GM21423 (cell line): ENCODE measurements around the gene TET2.

Experiments
- ATAC-seq: cut with Tn5 transposase; IDR thresholded peaks from one replicate; pipeline ENCODE4 v1.9.1; 2021; ENCODE audit warnings: mild to moderate bottlenecking, moderate library complexity; ENCODE audit not compliant: unreplicated experiment

Gene TET2

GRCh38 chr4:105140684-105141490, 5.8 kb upstream of the TET2 start:
- no peak for ATAC-seq

- no peak for ATAC-seq
These were observed 1.3 kb upstream of the TET2 start for GRCh38 chr4:105145156-105145902.

GRCh38 chr4:105145903-105146275, 787 bp upstream of the TET2 start:
- ATAC-seq = peak; percentile 21

- ATAC-seq = no peak
These were observed 408 bp downstream of the TET2 start for GRCh38 chr4:105147016-105147552.

DNA sequence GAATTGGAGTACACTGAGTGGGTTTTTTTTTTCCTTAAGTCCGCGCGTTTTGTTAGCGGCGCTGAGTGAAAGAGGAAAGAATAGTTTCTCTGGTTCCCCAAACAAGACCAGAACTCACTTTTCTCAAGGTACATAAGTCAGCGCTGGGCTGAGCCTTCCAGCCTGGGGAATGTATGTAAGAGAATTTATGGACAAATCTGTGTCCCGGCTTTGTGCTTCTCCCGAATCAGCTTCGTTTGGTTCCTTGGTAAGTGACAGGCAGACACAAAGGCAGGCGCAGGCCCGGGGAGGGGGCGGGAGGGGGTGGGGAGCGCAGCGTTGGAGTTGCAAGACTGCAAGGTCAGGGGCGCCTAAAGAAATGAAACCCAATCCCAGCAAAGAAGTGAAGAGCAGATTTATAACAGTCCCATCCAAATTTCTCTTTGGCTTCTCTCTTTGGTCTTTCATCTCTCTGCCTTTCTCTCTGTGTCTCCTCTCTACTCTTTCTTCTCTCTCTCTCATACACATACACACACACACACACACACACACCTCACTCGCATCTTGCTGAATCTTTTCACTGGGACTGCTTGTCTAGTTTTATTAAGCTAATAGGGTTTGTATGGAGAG, 981 bp downstream of the TET2 start:
- ATAC-seq = no peak

- ATAC-seq = no peak
These were observed 1.7 kb downstream of the TET2 start for GRCh38 chr4:105148356-105148755.

DNA sequence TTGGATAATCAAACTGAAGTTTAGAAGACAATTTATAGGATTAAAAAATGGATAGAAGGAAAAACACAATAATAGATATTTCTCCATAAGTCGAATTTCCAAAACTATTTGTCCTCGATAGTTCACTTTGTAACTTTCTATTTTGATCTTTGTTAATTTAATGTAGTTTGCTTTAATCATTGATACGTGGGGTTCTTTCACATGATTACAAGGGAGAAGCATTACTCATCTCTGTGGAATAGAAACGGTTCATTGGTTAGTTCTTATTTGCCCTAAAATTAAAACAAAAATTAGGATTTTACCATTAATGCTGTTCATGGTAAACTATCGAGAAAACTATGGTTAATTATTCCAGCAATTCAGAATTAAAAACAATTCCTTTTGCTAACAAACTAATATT, 2.1 kb downstream of the TET2 start:
- ATAC-seq = no peak

DNA sequence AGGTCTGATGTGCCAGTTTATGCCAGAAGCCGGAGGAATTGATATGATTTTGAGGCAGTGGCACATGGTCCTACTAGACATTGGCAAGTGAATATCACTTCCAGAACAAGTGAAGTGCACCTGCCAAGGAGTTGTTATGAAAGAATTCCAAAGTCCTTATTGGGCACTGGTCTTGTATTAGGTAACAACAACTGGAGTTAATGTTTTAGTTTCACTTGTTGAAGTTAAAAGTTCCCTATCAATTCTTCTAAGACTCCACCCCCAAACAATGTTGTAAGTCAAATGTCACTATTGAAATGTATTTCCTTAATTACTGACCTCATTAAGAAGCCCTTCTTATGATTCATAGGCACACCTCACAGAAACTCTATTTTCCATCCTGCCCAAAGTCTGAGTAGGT, 3.1 kb downstream of the TET2 start:
- no peak for ATAC-seq

GRCh38 chr4:105150503-105150902, 3.8 kb downstream of the TET2 start:
- no peak for ATAC-seq

DNA sequence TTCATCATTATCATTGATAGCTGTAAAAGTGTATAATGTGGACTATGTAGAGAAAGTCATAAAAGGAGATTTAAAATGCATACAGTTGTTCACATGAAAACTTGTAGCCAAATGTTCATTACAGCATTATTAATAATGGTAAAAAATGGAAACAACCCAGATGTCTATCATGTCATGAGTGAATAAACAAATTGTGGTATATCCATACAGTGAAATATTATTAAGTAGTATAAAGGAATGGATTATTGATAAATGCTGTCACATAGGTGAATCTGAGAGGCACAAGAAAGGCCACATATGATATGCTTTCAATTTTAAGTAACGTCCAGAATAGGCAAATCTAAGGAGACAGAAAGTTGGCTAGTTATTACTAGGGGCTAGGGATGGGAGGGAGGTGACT, 7.1 kb downstream of the TET2 start:
- ATAC-seq = no peak

DNA sequence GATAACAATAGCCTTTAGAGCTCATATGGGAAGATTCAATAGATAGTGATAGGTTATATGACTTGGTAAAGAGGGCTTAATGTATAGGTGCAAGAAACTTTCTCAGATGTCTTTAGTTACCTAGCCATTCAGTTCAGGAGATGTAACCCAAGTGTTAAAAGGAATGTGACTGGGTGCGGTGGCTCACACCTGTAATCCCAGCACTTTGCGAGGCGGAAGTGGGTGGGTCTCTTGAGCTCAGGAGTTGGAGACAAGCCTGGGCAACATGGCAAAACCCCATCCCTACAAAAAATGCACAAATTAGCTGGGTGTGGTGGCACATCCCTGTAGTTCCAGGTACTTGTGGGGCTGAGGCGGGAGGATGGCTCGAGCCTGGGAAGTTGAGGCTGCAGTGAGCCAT, 7.9 kb downstream of the TET2 start:
- no peak for ATAC-seq

- ATAC-seq = no peak
These were observed 8.8 kb downstream of the TET2 start for GRCh38 chr4:105155426-105155825.

DNA sequence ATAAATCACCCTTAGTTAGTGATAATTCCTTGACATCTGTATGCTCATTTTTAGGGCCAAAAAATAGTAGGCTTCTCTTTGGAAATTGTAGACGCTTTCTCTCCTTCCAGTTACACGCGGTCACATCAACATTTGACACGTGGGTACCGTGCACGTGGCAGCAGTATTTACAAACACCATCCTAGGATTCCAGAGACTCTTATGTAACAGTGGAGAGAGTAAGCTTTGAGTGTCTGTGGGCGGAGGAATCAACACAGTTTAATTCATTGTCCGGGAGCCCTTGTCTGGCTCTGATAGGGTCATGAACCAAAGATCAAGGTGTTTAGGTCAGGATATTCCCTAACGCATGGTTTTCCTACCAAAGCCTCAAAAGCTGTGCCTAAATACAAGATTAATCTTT, 12.2 kb downstream of the TET2 start:
- no peak for ATAC-seq

DNA sequence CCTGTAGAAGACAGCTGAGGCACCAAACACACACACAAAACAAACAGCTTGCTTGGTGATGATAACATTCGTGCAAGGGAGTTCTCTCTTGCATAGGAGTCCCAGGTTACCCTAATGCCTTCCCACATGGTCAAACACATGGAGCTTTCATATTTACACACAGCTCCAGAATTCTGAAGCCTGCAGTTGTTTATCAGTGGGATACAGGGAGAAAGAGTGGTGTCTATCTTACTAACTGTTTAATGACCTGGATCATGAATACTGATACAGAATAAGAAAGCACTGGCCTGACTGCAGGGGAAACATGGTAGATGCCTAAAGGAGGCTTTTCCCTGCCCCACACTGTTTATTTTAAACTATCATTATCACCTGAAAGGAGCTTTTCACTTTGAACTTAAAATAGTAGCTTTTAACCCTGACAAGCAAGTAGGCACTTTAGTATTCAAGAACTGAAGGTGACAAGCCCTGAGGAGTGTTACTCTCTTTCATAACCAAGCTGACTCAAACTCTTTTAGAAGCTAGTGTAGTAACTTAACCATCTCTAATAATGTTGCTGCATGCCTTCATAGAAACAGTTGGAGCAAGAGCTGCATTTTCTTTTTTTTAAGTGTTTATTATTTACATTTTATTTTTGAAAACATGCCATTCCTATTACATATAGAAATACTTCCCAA, 15.6 kb downstream of the TET2 start:
- ATAC-seq = no peak

DNA sequence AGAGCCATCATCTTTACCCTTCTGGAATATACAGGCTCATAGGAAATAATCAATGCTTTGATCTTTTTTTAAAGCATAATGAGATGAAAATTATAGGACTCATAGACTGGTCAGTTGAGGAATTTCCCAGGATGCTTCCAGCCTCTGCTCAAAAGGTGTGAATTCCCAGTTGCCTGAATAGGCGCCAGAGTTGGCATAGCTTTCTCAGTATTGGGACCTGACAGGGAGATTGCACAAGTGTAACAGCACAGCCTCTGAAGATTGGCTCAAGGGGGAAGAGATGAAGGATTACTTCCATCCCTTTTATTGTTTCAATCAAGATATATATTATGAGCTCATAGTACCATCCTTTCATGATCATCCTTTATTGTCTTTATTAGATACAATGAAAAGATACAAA, 17.9 kb downstream of the TET2 start:
- ATAC-seq = no peak

- no peak for ATAC-seq
These were observed 19.4 kb downstream of the TET2 start for GRCh38 chr4:105166066-105166465.

- no peak for ATAC-seq
These were observed 24.0 kb downstream of the TET2 start for GRCh38 chr4:105170711-105171110.

GRCh38 chr4:105171912-105172311, 25.2 kb downstream of the TET2 start:
- no peak for ATAC-seq

- no peak for ATAC-seq
These were observed 27.4 kb downstream of the TET2 start for GRCh38 chr4:105174098-105174497.

- no peak for ATAC-seq
These were observed 33.1 kb downstream of the TET2 start for GRCh38 chr4:105179539-105180401.
